ENCODE results near the gene EPB41L2. TPM values are rescaled to one million over a fixed set of nuclear protein-coding genes. Genes with fewer than 3 reads are reported as not detected.

Gene EPB41L2
- total RNA-seq, 2 donors from 2014 or later, result 43.5 to 47.2 TPM

DNA sequence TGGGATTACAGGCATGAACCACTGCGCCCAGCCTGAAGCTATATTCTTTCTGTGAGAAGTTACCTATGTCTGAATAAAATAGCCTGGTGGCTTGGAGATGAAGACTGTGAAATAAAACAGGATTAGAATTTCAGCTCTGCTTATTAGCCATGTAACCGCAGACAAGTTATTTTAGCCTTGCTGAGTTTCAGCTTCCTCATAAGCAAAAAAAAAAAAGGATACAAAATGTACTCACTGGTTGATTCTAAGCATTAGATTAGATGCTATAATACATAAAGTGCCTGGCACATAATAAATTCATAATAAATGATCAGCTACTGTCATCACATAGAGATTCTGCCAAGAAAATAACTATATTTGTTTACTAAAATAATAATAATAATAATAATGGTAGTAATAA is 98.8 kb downstream of the EPB41L2 start:
- H3K27ac ChIP-seq, result no peak overlapping the region
- H3K4me3 ChIP-seq, result no peak overlapping the region
- no peaks in the 10 kb centered on the region for H3K9me3 ChIP-seq
- no peaks in the 10 kb centered on the region for H3K27me3 ChIP-seq
- no peaks in the 10 kb centered on the region for H3K36me3 ChIP-seq (replicated peaks in 1 of 2; ENCODE audit: insufficient read depth in 1 of 2, low read depth in 2 of 2)
- peaks cover 3% of the 10 kb centered on the region for H3K4me1 ChIP-seq
- ATAC-seq, result no peak
- intact Hi-C loops (cut with DNase I), result no loop called here
- WGBS, 2 donors, result 97 to 98% methylated on average over 2 of the region's 2 CpGs
- TF ChIP-seq, protein P1, sequence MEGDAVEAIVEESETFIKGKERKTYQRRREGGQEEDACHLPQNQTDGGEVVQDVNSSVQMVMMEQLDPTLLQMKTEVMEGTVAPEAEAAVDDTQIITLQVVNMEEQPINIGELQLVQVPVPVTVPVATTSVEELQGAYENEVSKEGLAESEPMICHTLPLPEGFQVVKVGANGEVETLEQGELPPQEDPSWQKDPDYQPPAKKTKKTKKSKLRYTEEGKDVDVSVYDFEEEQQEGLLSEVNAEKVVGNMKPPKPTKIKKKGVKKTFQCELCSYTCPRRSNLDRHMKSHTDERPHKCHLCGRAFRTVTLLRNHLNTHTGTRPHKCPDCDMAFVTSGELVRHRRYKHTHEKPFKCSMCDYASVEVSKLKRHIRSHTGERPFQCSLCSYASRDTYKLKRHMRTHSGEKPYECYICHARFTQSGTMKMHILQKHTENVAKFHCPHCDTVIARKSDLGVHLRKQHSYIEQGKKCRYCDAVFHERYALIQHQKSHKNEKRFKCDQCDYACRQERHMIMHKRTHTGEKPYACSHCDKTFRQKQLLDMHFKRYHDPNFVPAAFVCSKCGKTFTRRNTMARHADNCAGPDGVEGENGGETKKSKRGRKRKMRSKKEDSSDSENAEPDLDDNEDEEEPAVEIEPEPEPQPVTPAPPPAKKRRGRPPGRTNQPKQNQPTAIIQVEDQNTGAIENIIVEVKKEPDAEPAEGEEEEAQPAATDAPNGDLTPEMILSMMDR (IDR thresholded peaks at IDR 0.05), result no peak
- TF ChIP-seq POLR2A (IDR thresholded peaks at IDR 0.05), result no peak
- DNase-seq, result no peak

DNA sequence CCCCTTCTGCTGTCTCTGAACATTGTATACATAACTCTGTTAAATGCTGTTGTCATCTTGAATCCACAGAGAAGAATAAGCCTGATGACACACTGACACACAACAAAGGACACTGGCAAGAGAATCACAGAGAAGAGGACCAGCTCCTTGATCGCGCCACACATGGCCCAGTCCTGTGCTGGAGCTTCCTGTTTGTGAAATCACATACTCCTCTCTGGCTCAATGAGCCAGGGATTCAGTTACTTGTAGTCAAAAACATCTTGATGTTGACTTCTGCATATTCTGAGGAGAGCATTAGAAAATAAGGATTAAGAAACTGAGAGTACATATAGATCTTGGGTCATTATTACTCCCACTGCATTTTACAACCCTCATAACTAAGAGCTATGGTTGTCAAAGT is 100.1 kb downstream of the EPB41L2 start:
- no peak for ATAC-seq

DNA sequence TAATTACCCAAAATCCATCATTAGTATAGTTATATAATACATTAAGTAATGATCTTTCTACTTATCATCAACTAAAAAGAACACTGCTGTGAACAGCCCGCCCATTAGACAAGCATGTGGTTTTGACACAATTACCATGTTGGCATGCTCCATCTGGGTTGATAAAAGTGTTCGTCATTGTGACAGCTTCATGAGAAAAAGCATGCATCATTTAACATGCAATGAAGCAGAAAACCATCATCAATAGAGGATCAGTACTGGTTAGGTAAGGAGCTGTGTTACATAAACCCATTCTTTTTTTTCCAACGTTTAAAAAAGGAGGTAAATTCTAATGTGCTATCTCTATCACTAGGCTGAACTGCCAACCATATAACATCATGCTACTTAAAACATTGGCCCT is 101.9 kb downstream of the EPB41L2 start:
- Histone ChIP-seq H3K4me3 (no peak overlapping the region), H3K9me3 (no peaks in the 10 kb centered on the region), H3K27ac (no peak overlapping the region), H3K36me3 (replicated peaks in 1 of 2; ENCODE audit: insufficient read depth in 1 of 2, low read depth in 2 of 2) (no peaks in the 10 kb centered on the region), H3K27me3 (no peaks in the 10 kb centered on the region), H3K4me1 (no peaks in the 10 kb centered on the region)
- intact Hi-C loops (cut with DNase I), result no loop called here
- no peak for ATAC-seq
- TF ChIP-seq POLR2A (IDR thresholded peaks at IDR 0.05), result no peak
- TF ChIP-seq, protein P1 (IDR thresholded peaks at IDR 0.05), result no peak
- 83 to 87% methylated on average over 3 of the region's 3 CpGs for WGBS, 2 donors
- no peak for DNase-seq

More for the DNA sequence above, 100.1 kb downstream of the EPB41L2 start:
- H3K9me3 ChIP-seq, result no peaks in the 10 kb centered on the region
- no peak for DNase-seq
- H3K27me3 ChIP-seq, result no peaks in the 10 kb centered on the region
- H3K36me3 ChIP-seq (replicated peaks in 1 of 2; ENCODE audit: insufficient read depth in 1 of 2, low read depth in 2 of 2), result no peaks in the 10 kb centered on the region
- intact Hi-C loops (cut with DNase I), result no loop called here
- no peak for TF ChIP-seq POLR2A (IDR thresholded peaks at IDR 0.05)
- TF ChIP-seq, protein P1 (IDR thresholded peaks at IDR 0.05), result no peak
- 55 to 69% methylated on average over 2 of the region's 2 CpGs for WGBS, 2 donors
- H3K4me1 ChIP-seq, result no peaks in the 10 kb centered on the region
- no peak overlapping the region for H3K27ac ChIP-seq
- H3K4me3 ChIP-seq, result no peak overlapping the region

DNA sequence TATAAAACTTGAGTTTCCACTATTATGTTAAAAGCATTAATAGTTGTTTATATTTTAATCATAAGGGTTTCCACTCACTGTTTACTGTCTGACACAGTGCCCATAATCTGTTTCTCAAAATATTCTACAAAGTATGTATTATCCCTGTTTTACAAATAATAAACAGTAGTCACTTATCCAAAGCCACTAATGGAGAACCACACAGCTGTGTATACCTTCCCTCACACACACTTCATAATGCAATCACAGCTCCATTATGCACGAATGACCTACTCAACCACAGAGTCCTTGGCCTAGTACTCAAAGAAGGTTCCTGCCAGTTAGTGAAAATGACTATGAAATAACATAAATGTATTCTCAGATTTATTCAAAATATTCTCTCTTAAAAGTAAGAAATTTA is 103.1 kb downstream of the EPB41L2 start:
- H3K4me1 ChIP-seq, result no peaks in the 10 kb centered on the region
- no peak overlapping the region for H3K4me3 ChIP-seq
- H3K27me3 ChIP-seq, result no peaks in the 10 kb centered on the region
- no peaks in the 10 kb centered on the region for H3K9me3 ChIP-seq
- H3K36me3 ChIP-seq (replicated peaks in 1 of 2; ENCODE audit: insufficient read depth in 1 of 2, low read depth in 2 of 2), result no peaks in the 10 kb centered on the region
- TF ChIP-seq, protein P1 (IDR thresholded peaks at IDR 0.05), result no peak
- TF ChIP-seq POLR2A (IDR thresholded peaks at IDR 0.05), result no peak
- no peak for DNase-seq
- ATAC-seq, result no peak
- WGBS, 2 donors, result 34 to 46% methylated on average over 1 of the region's 1 CpG
- no peak overlapping the region for H3K27ac ChIP-seq
- intact Hi-C loops (cut with DNase I), result no loop called here

DNA sequence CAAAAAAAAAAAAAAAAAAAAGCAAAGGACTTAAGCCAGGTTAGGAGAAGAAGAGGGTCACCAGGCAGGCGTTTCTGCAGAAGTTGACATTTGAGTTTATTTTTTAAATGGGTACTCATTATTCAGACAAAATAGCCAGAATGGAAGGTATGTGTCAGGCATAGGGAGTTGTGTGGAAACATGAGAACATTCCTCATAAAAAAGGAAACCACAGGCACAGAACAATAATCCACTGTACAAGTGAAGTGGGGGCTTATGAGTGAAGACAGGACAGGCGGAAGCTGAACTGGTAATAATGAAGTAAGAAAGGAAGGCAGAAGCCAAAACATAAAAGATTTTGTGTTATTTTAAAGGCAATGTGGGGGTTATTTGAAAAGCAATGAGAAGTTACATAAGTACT is 104.6 kb downstream of the EPB41L2 start:
- no peak for DNase-seq
- no peaks in the 10 kb centered on the region for H3K36me3 ChIP-seq (replicated peaks in 1 of 2; ENCODE audit: insufficient read depth in 1 of 2, low read depth in 2 of 2)
- WGBS, 2 donors, result 90 to 93% methylated on average over 2 of the region's 2 CpGs
- H3K27ac ChIP-seq, result no peak overlapping the region
- intact Hi-C loops (cut with DNase I), result no loop called here
- H3K4me1 ChIP-seq, result no peaks in the 10 kb centered on the region
- no peak for ATAC-seq
- H3K9me3 ChIP-seq, result no peaks in the 10 kb centered on the region
- no peak overlapping the region for H3K4me3 ChIP-seq
- H3K27me3 ChIP-seq, result no peaks in the 10 kb centered on the region
- TF ChIP-seq, protein P1 (IDR thresholded peaks at IDR 0.05), result no peak
- TF ChIP-seq POLR2A (IDR thresholded peaks at IDR 0.05), result no peak

Data from body of pancreas (tissue), 4 donors.